GM19372 (cell line): ENCODE data around the gene GNPTG.

Experiments used
- ATAC-seq: cut with Tn5 transposase; IDR thresholded peaks from one replicate; pipeline ENCODE4 v1.9.1; 2021; ENCODE audit warnings: mild to moderate bottlenecking, low read depth, moderate library complexity; ENCODE audit not compliant: unreplicated experiment

GNPTG gene

GRCh38 chr16:1351582-1352362 lies at the start of gene GNPTG, which contains the start of gene TSR3:
Gene GNPTG (plus strand): TSS chr16:1351931. CDS start chr16:1351966, 35 bp downstream.
Gene TSR3 (minus strand): TSS chr16:1351878. CDS start chr16:1351804, 74 bp downstream.
- ATAC-seq, result peak; percentile 81

- no peak for ATAC-seq
These were observed 45.9 kb upstream of the GNPTG start for GRCh38 chr16:1305823-1306222.

GRCh38 chr16:1306334-1306733 lies 45.4 kb upstream of the GNPTG start:
- no peak for ATAC-seq

- ATAC-seq, result no peak
These were observed 43.4 kb upstream of the GNPTG start for GRCh38 chr16:1308036-1308976.

- ATAC-seq, result peak; percentile 61
These were observed 42.5 kb upstream of the GNPTG start, which contains the start of gene UBE2I for GRCh38 chr16:1308977-1309885. Gene UBE2I (plus strand): TSS chr16:1309636. CDS start chr16:1314031, 4,395 bp downstream.

- no peak for ATAC-seq
These were observed 41.6 kb upstream of the GNPTG start for GRCh38 chr16:1309888-1310831.

GRCh38 chr16:1310832-1311200 lies 40.9 kb upstream of the GNPTG start:
- ATAC-seq, result no peak

GRCh38 chr16:1311212-1311737 lies 40.5 kb upstream of the GNPTG start:
- ATAC-seq, result no peak

- no peak for ATAC-seq
These were observed 39.8 kb upstream of the GNPTG start for GRCh38 chr16:1311738-1312466.

GRCh38 chr16:1312467-1312816 lies 39.3 kb upstream of the GNPTG start:
- no peak for ATAC-seq

- no peak for ATAC-seq
These were observed 38.8 kb upstream of the GNPTG start for GRCh38 chr16:1312903-1313302.

GRCh38 chr16:1313721-1314369 lies 37.9 kb upstream of the GNPTG start:
- ATAC-seq, result no peak

- no peak for ATAC-seq
These were observed 37.2 kb upstream of the GNPTG start for GRCh38 chr16:1314399-1315068.

- no peak for ATAC-seq
These were observed 36.4 kb upstream of the GNPTG start for GRCh38 chr16:1315081-1316032.

- no peak for ATAC-seq
These were observed 35.7 kb upstream of the GNPTG start for GRCh38 chr16:1316033-1316405.
